Embryonic facial prominence (tissue), 1 donor: ENCODE results near the gene LRRTM4.

Experiments used
- DNase-seq: peaks from one replicate; pipeline ENCODE4 v3.0.0-alpha.2; 2016; ENCODE audit errors: extremely low spot score

LRRTM4 gene

DNA sequence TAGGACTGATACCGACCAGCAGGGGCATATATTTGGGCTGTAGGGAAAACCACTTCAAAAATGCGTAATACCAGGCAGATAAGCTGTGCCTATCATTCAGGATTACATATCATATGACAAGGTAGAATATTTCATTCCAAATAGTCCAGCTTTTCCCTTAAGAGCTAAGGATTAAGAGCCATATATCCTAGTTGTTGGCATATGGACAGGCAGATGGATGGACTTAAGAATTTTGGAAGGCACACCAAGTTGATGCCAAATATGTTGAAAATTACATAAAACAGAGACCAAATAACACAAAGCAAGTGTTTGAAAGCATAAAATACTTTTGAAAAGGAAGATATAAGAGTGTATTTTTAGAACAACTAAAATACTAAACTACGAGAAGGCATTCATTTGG, 52.1 kb downstream of the LRRTM4 start:
- DNase-seq: no peak

GRCh38 chr2:77469106-77469505, 53.1 kb downstream of the LRRTM4 start:
- DNase-seq: no peak

DNA sequence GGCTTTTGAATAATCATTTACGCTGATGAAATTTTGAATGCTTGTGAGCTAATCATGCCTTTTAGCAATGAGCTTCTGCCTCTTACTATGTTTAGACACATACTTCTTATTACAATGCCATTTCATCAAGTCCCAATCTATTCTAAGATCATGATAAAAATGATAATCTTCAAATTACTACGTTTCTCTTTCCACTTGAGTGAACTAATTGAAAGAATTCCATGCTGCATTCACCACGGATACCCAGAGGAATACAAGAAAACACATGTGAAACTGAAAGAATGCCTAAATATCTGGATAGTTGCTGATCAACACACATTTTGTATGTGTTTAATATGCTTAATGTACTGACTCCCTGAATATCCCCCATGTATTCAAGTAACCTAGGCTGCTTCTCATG, 62.3 kb downstream of the LRRTM4 start:
- DNase-seq: no peak

- no peak for DNase-seq
Observed at GRCh38 chr2:77458216-77458615, 64.0 kb downstream of the LRRTM4 start.

GRCh38 chr2:77457665-77458064, 64.5 kb downstream of the LRRTM4 start:
- DNase-seq: no peak

DNA sequence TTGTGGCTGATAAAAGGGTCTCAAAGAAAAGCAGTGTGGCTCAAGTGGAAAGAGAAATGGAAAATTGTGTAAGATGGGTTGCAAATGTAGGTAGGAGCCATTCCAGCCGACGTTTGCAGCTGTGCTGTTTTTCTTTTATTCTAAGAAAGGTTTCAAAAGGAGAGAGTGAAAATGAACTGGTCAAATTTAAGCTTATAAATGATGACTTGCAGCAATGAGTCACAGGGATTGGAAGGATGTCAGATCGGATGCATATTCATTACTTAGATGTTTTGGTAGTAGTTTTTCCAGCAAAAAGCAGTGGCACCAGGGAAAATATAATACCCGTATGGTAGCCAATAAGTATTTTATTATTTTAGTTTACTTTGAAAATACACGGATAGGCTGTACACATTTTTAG, 79.1 kb downstream of the LRRTM4 start:
- no peak for DNase-seq

GRCh38 chr2:77434880-77435279, 87.3 kb downstream of the LRRTM4 start:
- no peak for DNase-seq

GRCh38 chr2:77428946-77429345, 93.2 kb downstream of the LRRTM4 start:
- no peak for DNase-seq

GRCh38 chr2:77421971-77422370, 100.2 kb downstream of the LRRTM4 start:
- DNase-seq: no peak

DNA sequence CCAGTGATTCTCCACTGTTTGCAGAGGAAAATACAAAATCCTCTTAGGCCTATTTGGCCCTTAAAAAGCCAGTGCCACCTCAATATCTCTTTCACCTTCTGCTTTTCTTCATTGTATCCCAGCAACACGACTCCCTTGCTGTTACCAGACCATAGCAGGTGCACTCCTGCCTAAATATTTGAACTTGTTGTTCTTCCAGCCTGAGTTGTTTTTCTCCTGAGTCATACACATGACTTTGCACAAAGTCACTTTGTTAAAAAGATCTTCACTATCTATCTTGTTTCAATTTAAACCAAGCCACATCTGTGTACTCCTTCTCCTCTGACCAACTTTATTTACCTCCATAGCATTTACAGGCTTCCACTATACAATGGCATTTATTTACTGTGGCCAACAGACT, 103.6 kb downstream of the LRRTM4 start:
- DNase-seq: no peak

GRCh38 chr2:77404189-77404588, 118.0 kb downstream of the LRRTM4 start:
- no peak for DNase-seq

GRCh38 chr2:77398970-77399600, 123.1 kb downstream of the LRRTM4 start:
- no peak for DNase-seq

- no peak for DNase-seq
Observed at GRCh38 chr2:77397763-77398162, 124.4 kb downstream of the LRRTM4 start.

DNA sequence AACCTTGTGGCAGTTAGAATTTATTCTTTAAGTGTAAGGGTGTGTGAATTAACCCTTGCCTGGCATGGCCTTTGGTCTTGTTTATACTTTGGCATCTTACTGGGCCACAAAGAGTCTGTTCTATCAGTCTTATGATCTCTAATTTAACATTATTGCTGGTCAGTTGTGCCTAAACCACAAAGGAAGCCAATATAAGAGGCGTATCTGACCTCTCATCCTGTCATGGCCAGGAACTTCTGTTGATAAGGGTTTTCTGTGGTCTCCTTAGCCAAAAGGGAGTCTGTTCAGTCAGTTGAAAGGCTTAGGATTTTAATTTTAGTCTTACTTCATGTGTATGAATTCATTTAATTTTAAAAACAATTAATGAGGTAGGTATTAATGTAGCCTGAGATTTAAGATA, 127.2 kb downstream of the LRRTM4 start:
- no peak for DNase-seq

DNA sequence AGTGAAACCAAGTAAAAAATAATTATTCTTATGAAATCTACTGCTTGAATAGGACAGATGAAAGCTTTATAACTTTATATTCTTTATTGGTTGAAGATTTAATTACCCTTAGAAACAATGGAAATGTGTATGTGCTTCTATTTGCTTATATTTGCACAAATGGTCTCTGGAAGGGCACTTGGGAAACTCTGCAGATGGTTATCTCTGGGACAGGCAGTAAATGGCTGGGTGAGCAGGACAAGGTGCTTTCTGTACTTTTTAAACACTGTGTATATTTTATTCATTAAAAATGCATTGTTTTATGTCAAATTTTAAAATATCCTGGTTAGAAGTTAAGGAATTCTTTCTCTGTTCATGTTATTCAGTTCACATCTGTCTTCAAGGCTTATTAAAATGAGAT, 131.1 kb downstream of the LRRTM4 start:
- DNase-seq: no peak

GRCh38 chr2:77387324-77387723, 134.9 kb downstream of the LRRTM4 start:
- DNase-seq: no peak

- no peak for DNase-seq
Observed at GRCh38 chr2:77372636-77373035, 149.5 kb downstream of the LRRTM4 start.

GRCh38 chr2:77370511-77370910, 151.7 kb downstream of the LRRTM4 start:
- DNase-seq: no peak

GRCh38 chr2:77363277-77363676, 158.9 kb downstream of the LRRTM4 start:
- no peak for DNase-seq

GRCh38 chr2:77348821-77349220, 173.4 kb downstream of the LRRTM4 start:
- no peak for DNase-seq

- DNase-seq: no peak
Observed at GRCh38 chr2:77336013-77336412, 186.2 kb downstream of the LRRTM4 start.

GRCh38 chr2:77328134-77328931, 193.8 kb downstream of the LRRTM4 start:
- no peak for DNase-seq

DNA sequence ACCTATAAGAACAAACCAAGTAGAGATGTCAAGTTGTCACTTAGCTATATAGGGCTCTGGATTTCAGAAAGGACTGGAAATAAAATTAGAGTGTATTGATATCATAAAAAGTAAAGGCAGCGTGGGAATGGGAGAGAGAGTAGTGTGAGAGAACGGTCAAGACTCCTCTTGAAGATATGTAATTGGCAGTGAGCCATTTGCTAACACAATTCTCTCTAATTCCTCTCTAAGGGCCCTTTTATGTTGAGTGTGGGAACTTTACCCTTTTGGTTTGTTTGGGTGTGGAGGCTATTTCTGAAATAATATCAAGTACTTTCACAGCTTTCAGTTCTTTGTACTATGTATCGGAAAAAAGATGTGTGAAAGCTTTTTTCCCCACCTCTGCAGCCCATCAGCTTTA, 196.8 kb downstream of the LRRTM4 start:
- no peak for DNase-seq

DNA sequence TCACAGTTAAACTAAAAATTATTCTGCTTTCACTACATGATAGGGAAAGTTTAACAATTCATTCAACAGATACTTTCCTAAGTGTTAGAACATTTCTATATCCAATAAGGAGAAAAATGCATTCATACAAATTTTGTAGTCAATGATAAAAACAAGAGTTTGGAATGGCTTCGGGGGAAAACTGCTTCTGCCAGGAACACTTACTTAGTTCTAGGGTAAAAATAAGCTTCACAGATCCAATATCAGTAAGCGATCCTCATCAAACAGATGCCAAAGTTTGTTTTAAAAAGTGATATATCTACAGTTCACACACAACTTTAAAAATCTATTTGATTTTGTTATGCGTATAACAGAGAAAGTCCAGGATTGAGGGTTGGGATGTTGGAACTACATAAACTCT, 199.7 kb downstream of the LRRTM4 start:
- no peak for DNase-seq
